ENCODE results near the gene GABARAP. TPM values are rescaled to one million over a fixed set of nuclear protein-coding genes. Genes with fewer than 3 reads are reported as not detected.

GABARAP gene
- total RNA-seq, 1 experiment from 2014 or later: 188 TPM

- no peak overlapping the region for H3K27ac Mint-ChIP-seq (ENCODE audit: unreplicated experiment)
- TF ChIP-seq CTCF (IDR thresholded peaks at IDR 0.05; ENCODE audit: unreplicated experiment): no peak
- no peaks in the 10 kb centered on the region for H3K4me1 Mint-ChIP-seq (ENCODE audit: low read depth, unreplicated experiment)
- H3K36me3 Mint-ChIP-seq (ENCODE audit: insufficient read depth, unreplicated experiment): peaks cover 67% of the 10 kb centered on the region
- BruUV-seq (replicated peaks): no TSS peak
- H3K27me3 Mint-ChIP-seq (ENCODE audit: unreplicated experiment): no peaks in the 10 kb centered on the region
- H3K4me3 Mint-ChIP-seq (ENCODE audit: low read depth, unreplicated experiment): no peak overlapping the region
- intact Hi-C loops (cut with micrococcal nuclease; ENCODE audit: unreplicated experiment): no loop called here
- no peak for DNase-seq
- CTCF ChIA-PET: no interaction called here
- no peaks in the 10 kb centered on the region for H3K9me3 Mint-ChIP-seq (ENCODE audit: low read depth, unreplicated experiment)
Observed at GRCh38 chr17:7224661-7225111, 17.6 kb downstream of the GABARAP start.

- Mint-ChIP-seq H3K4me1 (ENCODE audit: low read depth, unreplicated experiment) (no peaks in the 10 kb centered on the region), H3K27me3 (ENCODE audit: unreplicated experiment) (no peaks in the 10 kb centered on the region), H3K4me3 (ENCODE audit: low read depth, unreplicated experiment) (no peak overlapping the region), H3K27ac (ENCODE audit: unreplicated experiment) (no peak overlapping the region), H3K9me3 (ENCODE audit: low read depth, unreplicated experiment) (no peaks in the 10 kb centered on the region), H3K36me3 (ENCODE audit: insufficient read depth, unreplicated experiment) (peaks cover 71% of the 10 kb centered on the region)
- intact Hi-C loops (cut with micrococcal nuclease; ENCODE audit: unreplicated experiment): no loop called here
- BruUV-seq (replicated peaks): no TSS peak
- CTCF ChIA-PET: no interaction called here
- no peak for DNase-seq
- TF ChIP-seq CTCF (IDR thresholded peaks at IDR 0.05; ENCODE audit: unreplicated experiment): no peak
Observed at GRCh38 chr17:7224110-7224509, 18.1 kb downstream of the GABARAP start.

GRCh38 chr17:7223375-7223774, 18.9 kb downstream of the GABARAP start:
- Mint-ChIP-seq H3K36me3 (ENCODE audit: insufficient read depth, unreplicated experiment) (peaks cover 71% of the 10 kb centered on the region), H3K4me3 (ENCODE audit: low read depth, unreplicated experiment) (no peak overlapping the region), H3K27me3 (ENCODE audit: unreplicated experiment) (no peaks in the 10 kb centered on the region), H3K9me3 (ENCODE audit: low read depth, unreplicated experiment) (no peaks in the 10 kb centered on the region), H3K27ac (ENCODE audit: unreplicated experiment) (no peak overlapping the region), H3K4me1 (ENCODE audit: low read depth, unreplicated experiment) (no peaks in the 10 kb centered on the region)
- BruUV-seq (replicated peaks): no TSS peak
- TF ChIP-seq CTCF (IDR thresholded peaks at IDR 0.05; ENCODE audit: unreplicated experiment): no peak
- intact Hi-C loops (cut with micrococcal nuclease; ENCODE audit: unreplicated experiment): no loop called here
- DNase-seq: no peak
- CTCF ChIA-PET: no interaction called here

- no peak for TF ChIP-seq CTCF (IDR thresholded peaks at IDR 0.05; ENCODE audit: unreplicated experiment)
- BruUV-seq (replicated peaks): no TSS peak
- Mint-ChIP-seq H3K36me3 (ENCODE audit: insufficient read depth, unreplicated experiment) (peaks cover 68% of the 10 kb centered on the region), H3K4me1 (ENCODE audit: low read depth, unreplicated experiment) (no peaks in the 10 kb centered on the region), H3K4me3 (ENCODE audit: low read depth, unreplicated experiment) (no peak overlapping the region), H3K27me3 (ENCODE audit: unreplicated experiment) (no peaks in the 10 kb centered on the region), H3K9me3 (ENCODE audit: low read depth, unreplicated experiment) (no peaks in the 10 kb centered on the region), H3K27ac (ENCODE audit: unreplicated experiment) (no peak overlapping the region)
- DNase-seq: no peak
- CTCF ChIA-PET: no interaction called here
- intact Hi-C loops (cut with micrococcal nuclease; ENCODE audit: unreplicated experiment): no loop called here
Observed at GRCh38 chr17:7222972-7223292, 19.3 kb downstream of the GABARAP start.

Measured in Calu3 (cell line).